ENCODE results near the gene ZDHHC6.

The ZDHHC6 gene

GRCh38 chr10:112461029-112461887 lies 14.5 kb upstream of the ZDHHC6 start:
- ATAC-seq (peak; percentile 95), DNase-seq (peak; percentile 40)
- Mint-ChIP-seq H3K36me3 (ENCODE audit: low read depth) (peaks cover 32% of the 10 kb centered on the region), H3K27ac (peak overlapping the region; percentile 93), H3K4me1 (peaks cover 40% of the 10 kb centered on the region), H3K27me3 (no peaks in the 10 kb centered on the region), H3K9me3 (peaks cover 5% of the 10 kb centered on the region), H3K4me3 (no peak overlapping the region)

DNA sequence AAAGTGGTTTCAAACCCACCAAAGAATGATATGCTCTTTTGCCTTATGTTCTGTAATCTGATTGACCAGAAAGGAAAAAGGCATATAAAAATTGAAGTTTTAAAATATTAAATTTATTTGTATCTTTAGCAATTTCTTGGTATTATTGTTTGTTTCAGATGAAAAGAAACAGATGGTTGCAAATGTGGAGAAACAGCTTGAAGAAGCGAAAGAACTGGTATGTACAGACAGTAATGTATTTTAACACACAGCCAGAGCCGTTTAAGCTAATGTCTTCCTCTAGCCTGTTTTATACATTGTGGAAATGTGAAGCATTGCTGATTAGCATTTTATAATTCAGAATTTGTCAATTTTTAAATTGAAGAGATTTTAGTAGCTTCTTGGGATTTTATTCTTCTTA lies 13.7 kb upstream of the ZDHHC6 start:
- H3K4me3 Mint-ChIP-seq, result no peak overlapping the region
- no peak overlapping the region for H3K27ac Mint-ChIP-seq
- peaks cover 46% of the 10 kb centered on the region for H3K4me1 Mint-ChIP-seq
- H3K9me3 Mint-ChIP-seq, result peaks cover 5% of the 10 kb centered on the region
- ATAC-seq (no peak), DNase-seq (no peak)
- H3K27me3 Mint-ChIP-seq, result no peaks in the 10 kb centered on the region
- peaks cover 24% of the 10 kb centered on the region for H3K36me3 Mint-ChIP-seq (ENCODE audit: low read depth)

GRCh38 chr10:112456533-112456932 lies 9.8 kb upstream of the ZDHHC6 start:
- no peak overlapping the region for H3K4me3 Mint-ChIP-seq
- no peaks in the 10 kb centered on the region for H3K27me3 Mint-ChIP-seq
- no peak for DNase-seq
- H3K27ac Mint-ChIP-seq, result no peak overlapping the region
- H3K36me3 Mint-ChIP-seq (ENCODE audit: low read depth), result peaks cover 4% of the 10 kb centered on the region
- peaks cover 34% of the 10 kb centered on the region for H3K4me1 Mint-ChIP-seq
- no peaks in the 10 kb centered on the region for H3K9me3 Mint-ChIP-seq
- ATAC-seq, result no peak

- H3K27me3 Mint-ChIP-seq, result no peaks in the 10 kb centered on the region
- H3K4me3 Mint-ChIP-seq, result peak overlapping the region; percentile 39
- no peak for DNase-seq
- H3K36me3 Mint-ChIP-seq (ENCODE audit: low read depth), result peaks cover 3% of the 10 kb centered on the region
- H3K27ac Mint-ChIP-seq, result peak overlapping the region; percentile 91
- H3K4me1 Mint-ChIP-seq, result peaks cover 32% of the 10 kb centered on the region
- no peaks in the 10 kb centered on the region for H3K9me3 Mint-ChIP-seq
- no peak for ATAC-seq
Observed at GRCh38 chr10:112454910-112455779, 8.4 kb upstream of the ZDHHC6 start.

DNA sequence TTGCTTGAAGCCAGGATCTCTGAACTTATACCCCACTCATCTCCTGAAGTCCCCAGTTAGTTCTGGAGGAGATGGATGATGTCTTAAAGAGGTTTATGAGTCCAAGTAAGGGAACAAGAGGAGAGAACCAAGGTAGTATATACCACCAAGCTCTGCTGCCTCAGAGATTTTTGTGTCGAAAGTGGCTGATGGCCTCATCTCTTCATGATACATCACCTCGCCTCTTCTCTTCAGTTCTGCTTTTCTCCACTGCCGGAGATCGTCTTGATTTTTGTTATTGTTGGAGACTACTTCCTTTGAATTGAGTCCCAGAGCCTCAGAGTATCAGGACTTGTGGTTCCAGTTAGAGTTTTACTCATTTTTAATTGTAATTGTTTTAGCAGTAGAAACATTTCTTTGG lies 2.2 kb upstream of the ZDHHC6 start:
- ATAC-seq, result no peak
- DNase-seq, result no peak
- H3K36me3 Mint-ChIP-seq (ENCODE audit: low read depth), result peaks cover 31% of the 10 kb centered on the region
- H3K9me3 Mint-ChIP-seq, result no peaks in the 10 kb centered on the region
- peak overlapping the region; percentile 95 for H3K4me3 Mint-ChIP-seq
- H3K4me1 Mint-ChIP-seq, result peaks cover 49% of the 10 kb centered on the region
- H3K27me3 Mint-ChIP-seq, result no peaks in the 10 kb centered on the region
- peak overlapping the region; percentile 65 for H3K27ac Mint-ChIP-seq

- Mint-ChIP-seq H3K4me1 (peaks cover 57% of the 10 kb centered on the region), H3K36me3 (ENCODE audit: low read depth) (peaks cover 38% of the 10 kb centered on the region)
Observed at GRCh38 chr10:112447620-112447928, 860 bp upstream of the ZDHHC6 start.

DNA sequence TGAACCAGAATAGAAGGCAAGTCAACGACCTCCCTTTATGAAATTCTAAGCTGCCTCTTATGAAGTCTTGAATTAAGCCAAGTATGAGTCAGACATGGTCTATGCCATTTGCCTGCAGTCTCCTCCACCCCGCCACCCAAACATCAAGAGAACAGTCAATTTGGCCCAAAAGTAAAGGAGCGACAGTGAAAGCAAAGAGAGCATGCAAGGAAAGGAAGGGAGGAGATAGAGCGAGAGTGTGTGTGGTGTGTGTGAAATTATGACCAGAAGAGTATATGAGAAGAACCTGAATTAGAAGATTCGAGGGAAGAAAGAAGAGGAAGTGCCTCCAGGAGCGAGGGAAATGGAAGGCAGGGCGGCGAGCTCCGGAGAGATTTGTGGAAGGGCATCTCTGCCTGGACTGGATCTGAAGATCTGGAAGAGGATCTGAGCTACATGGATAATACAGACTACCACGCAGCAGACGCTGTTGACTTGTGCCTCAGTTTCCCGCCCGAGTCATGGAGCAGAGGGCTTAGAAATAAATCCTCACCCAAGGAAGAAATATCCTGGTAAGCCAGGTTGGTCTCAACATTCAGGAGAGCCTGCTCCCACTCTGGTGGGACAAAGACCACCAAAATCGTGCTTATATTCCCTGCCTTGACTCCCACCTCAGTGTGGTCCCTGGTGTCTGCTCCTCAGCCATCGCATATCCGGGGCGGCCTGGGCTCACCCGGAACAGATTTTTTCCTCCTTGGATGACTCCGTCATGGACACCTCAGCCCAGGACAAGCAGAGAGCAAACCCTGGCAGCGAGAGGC lies 459 bp downstream of the ZDHHC6 start:
- Mint-ChIP-seq H3K27me3 (no peaks in the 10 kb centered on the region), H3K27ac (peak overlapping the region; percentile 95), H3K9me3 (no peaks in the 10 kb centered on the region), H3K4me3 (peak overlapping the region; percentile 95), H3K4me1 (peaks cover 65% of the 10 kb centered on the region), H3K36me3 (ENCODE audit: low read depth) (peaks cover 50% of the 10 kb centered on the region)
- DNase-seq, result peak; percentile 12
- ATAC-seq, result no peak

More at GRCh38 chr10:112447620-112447928, 860 bp upstream of the ZDHHC6 start:
- Mint-ChIP-seq H3K27ac (peak overlapping the region; percentile 95), H3K4me3 (peak overlapping the region; percentile 95), H3K9me3 (no peaks in the 10 kb centered on the region), H3K27me3 (no peaks in the 10 kb centered on the region)
- no peak for DNase-seq
- no peak for ATAC-seq

DNA sequence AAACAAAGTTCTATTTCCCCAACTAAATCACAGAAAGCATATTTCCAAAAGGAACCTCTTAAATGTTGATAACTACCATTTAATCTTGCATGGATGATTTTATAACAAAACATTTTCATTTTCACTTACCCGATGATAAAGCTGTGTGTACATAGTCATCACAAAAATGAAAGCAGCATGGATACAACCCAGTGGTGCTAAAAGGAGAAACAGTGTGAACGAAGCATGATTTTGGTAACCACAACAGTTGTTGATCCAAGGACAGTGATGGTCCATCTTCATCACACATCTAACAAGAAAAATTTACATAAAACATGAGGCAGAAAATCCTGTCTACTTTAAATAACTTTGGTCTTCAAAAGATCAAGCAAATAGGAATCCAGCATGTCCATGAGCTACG lies 4.7 kb downstream of the ZDHHC6 start:
- Mint-ChIP-seq H3K27ac (peak overlapping the region; percentile 64), H3K4me1 (peaks cover 41% of the 10 kb centered on the region), H3K27me3 (no peaks in the 10 kb centered on the region), H3K4me3 (no peak overlapping the region), H3K36me3 (ENCODE audit: low read depth) (peaks cover 50% of the 10 kb centered on the region), H3K9me3 (no peaks in the 10 kb centered on the region)
- no peak for DNase-seq
- ATAC-seq, result no peak

- H3K4me1 Mint-ChIP-seq, result peaks cover 41% of the 10 kb centered on the region
- peak overlapping the region; percentile 64 for H3K27ac Mint-ChIP-seq
- H3K27me3 Mint-ChIP-seq, result no peaks in the 10 kb centered on the region
- ATAC-seq, result no peak
- peaks cover 47% of the 10 kb centered on the region for H3K36me3 Mint-ChIP-seq (ENCODE audit: low read depth)
- H3K9me3 Mint-ChIP-seq, result no peaks in the 10 kb centered on the region
- DNase-seq, result no peak
- H3K4me3 Mint-ChIP-seq, result no peak overlapping the region
Observed at GRCh38 chr10:112441520-112441919, 5.2 kb downstream of the ZDHHC6 start.

DNA sequence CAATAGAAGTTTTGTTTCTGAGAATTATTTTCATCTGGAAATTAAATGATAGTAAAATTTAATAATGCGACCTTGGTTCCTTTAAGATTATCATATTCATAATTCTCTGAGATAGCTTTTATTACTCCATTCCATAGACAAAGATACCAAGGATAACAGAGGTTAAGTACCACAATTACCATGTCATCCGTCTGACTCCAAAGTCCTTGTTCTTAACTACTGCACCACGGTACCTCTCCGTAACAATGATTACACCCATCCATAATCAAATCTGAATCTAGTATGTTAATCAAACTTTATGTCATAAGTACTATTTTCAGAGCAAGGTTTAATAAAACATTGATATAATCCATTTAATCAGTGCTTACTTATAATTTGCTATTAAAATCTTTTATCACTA lies 8.4 kb downstream of the ZDHHC6 start:
- no peak overlapping the region for H3K27ac Mint-ChIP-seq
- H3K36me3 Mint-ChIP-seq (ENCODE audit: low read depth), result peaks cover 41% of the 10 kb centered on the region

GRCh38 chr10:112434988-112435619 lies 11.6 kb downstream of the ZDHHC6 start:
- Mint-ChIP-seq H3K4me1 (no peaks in the 10 kb centered on the region), H3K36me3 (ENCODE audit: low read depth) (peaks cover 30% of the 10 kb centered on the region), H3K27ac (no peak overlapping the region), H3K27me3 (no peaks in the 10 kb centered on the region), H3K9me3 (no peaks in the 10 kb centered on the region), H3K4me3 (no peak overlapping the region)
- no peak for DNase-seq
- no peak for ATAC-seq

More for the DNA sequence above, 8.4 kb downstream of the ZDHHC6 start:
- DNase-seq (no peak), ATAC-seq (no peak)
- no peak overlapping the region for H3K4me3 Mint-ChIP-seq
- no peaks in the 10 kb centered on the region for H3K9me3 Mint-ChIP-seq
- H3K4me1 Mint-ChIP-seq, result peaks cover 17% of the 10 kb centered on the region
- no peaks in the 10 kb centered on the region for H3K27me3 Mint-ChIP-seq

DNA sequence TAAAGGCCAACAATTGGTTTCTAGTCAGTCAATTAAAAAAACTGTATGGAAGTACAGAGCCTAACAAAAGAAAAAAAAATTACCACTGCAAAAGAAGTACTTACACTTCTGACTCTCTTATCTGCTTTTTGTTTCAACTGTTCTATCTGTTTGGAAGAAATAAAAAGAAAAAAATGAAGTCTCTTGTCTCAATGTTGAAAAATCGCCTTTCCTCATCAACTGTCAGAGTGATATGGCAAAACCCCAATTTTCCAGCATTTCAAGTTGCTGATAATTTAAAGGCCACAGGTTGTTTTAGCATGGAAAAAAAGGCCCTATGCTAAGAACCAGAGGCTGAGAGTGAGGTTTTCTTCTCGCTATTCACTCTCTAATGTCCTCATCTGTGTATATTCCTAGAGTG lies 13.6 kb downstream of the ZDHHC6 start:
- H3K36me3 Mint-ChIP-seq (ENCODE audit: low read depth), result peaks cover 35% of the 10 kb centered on the region
- no peak overlapping the region for H3K27ac Mint-ChIP-seq
- H3K4me3 Mint-ChIP-seq, result no peak overlapping the region
- DNase-seq, result no peak
- ATAC-seq, result no peak
- no peaks in the 10 kb centered on the region for H3K4me1 Mint-ChIP-seq
- no peaks in the 10 kb centered on the region for H3K9me3 Mint-ChIP-seq
- no peaks in the 10 kb centered on the region for H3K27me3 Mint-ChIP-seq

DNA sequence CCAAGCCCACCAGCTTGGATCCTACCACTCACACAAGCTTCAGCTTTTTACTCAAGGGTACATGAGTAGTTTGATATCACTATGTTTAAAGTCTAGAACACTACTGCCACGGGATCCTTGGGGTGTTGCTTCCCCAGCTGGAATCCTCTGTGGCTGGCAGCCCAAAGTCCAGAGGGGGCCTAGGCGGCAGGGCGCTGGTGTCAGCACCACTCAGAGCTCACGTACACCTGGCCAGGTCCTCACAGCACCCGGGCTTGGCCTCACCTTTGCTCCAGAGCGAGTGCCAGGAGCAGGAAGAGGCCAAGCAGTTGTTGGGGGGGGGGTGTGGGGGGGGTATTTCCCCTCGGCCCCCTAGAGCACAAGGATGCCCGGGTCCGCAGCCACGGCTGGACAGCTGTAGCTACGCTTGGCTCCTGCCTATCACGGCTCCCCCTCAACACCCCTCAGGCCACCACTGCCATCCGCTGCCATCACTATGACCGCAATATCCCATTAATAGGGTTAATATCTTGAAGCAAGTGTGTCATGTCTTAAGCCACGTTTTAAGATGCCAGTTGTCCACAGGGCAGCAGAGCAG lies 17.0 kb downstream of the ZDHHC6 start:
- H3K4me3 Mint-ChIP-seq, result no peak overlapping the region
- peaks cover 46% of the 10 kb centered on the region for H3K36me3 Mint-ChIP-seq (ENCODE audit: low read depth)
- H3K9me3 Mint-ChIP-seq, result no peaks in the 10 kb centered on the region
- H3K4me1 Mint-ChIP-seq, result no peaks in the 10 kb centered on the region
- no peak overlapping the region for H3K27ac Mint-ChIP-seq
- H3K27me3 Mint-ChIP-seq, result no peaks in the 10 kb centered on the region
- ATAC-seq, result peak; percentile 28
- DNase-seq, result no peak

- DNase-seq (no peak), ATAC-seq (no peak)
- Mint-ChIP-seq H3K27me3 (no peaks in the 10 kb centered on the region), H3K36me3 (ENCODE audit: low read depth) (peaks cover 48% of the 10 kb centered on the region), H3K4me3 (no peak overlapping the region), H3K4me1 (no peaks in the 10 kb centered on the region), H3K27ac (no peak overlapping the region), H3K9me3 (no peaks in the 10 kb centered on the region)
Observed at GRCh38 chr10:112429147-112429546, 17.6 kb downstream of the ZDHHC6 start.

Measured in activated naive CD8-positive, alpha-beta T cell treated with anti-CD3 and anti-CD28 coated beads, Interleukin-2, amount 50 U/mL, for 24 hours (primary cell).